SK-N-MC (cell line): Measurements from ENCODE around the gene DLD.

Experiments used
- EZH2 ChIP-seq: fragments of 200-600 bp; sonication (generic); IDR thresholded peaks from one replicate; pipeline ENCODE4 v1.6.1; 2017; ENCODE audit warnings: antibody characterized with exemption
- FOXP2 ChIP-seq: optimal IDR thresholded peaks from 2 replicates; pipeline ENCODE3; 2011; ENCODE audit warnings: mild to moderate bottlenecking, moderate library complexity; ENCODE audit not compliant: insufficient read depth; ENCODE audit errors: extremely low read length, control extremely low read depth
- POLR2AphosphoS5 ChIP-seq: IDR thresholded peaks from 2 replicates; pipeline ENCODE4 v1.6.1; 2012; ENCODE audit warnings: mild to moderate bottlenecking, low read depth, low read length, borderline replicate concordance

DNA sequence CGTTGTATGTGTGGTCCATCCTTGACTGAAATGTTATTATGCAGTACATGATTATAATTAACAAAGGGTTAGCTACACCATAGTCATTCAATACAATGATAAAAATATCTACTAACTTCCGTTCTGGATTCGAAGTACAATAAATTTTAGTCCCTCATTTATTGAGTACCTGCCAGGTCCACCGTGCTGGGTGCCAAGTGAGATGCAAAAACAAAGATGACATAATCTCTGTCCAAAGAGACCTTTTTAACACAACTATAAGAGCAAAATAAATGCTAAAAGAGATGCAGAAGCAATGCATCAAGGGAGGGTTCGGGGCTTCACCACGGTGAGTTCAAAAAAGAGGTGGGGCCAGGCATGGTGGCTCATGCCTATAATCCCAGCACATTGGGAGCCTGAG lies 78.9 kb downstream of the DLD start:
- TF ChIP-seq POLR2AphosphoS5, result no peak
- TF ChIP-seq EZH2, result no peak
- no peak for TF ChIP-seq FOXP2
